Left renal cortex interstitium (tissue), 4 donors: ENCODE data around the gene ABTB2. TPM values are rescaled to one million over a fixed set of nuclear protein-coding genes. Genes with fewer than 3 reads are reported as not detected.

Experiments used
- DNase-seq, 4 donors: peaks; one replicate each; pipeline ENCODE4 v3.0.0-alpha.2; 2013; ENCODE audit warnings: low read depth in 4 of 4, low spot score in 2 of 4, missing footprints in 1 of 4
- polyA plus RNA-seq, 4 donors: library from polyadenylated mRNA; unstranded; fragments of 120-200 nt; gene quantifications; one replicate each; pipeline ENCODE4 v1.2.1, GENCODE V29; 2013; ENCODE audit not compliant: insufficient read length in 4 of 4

The ABTB2 gene
- polyA plus RNA-seq, 4 donors, result 6.4 to 12.9 (median 8.8) TPM

- no peak for DNase-seq
Observed at GRCh38 chr11:34180040-34180813, 177.6 kb downstream of the ABTB2 start.

DNA sequence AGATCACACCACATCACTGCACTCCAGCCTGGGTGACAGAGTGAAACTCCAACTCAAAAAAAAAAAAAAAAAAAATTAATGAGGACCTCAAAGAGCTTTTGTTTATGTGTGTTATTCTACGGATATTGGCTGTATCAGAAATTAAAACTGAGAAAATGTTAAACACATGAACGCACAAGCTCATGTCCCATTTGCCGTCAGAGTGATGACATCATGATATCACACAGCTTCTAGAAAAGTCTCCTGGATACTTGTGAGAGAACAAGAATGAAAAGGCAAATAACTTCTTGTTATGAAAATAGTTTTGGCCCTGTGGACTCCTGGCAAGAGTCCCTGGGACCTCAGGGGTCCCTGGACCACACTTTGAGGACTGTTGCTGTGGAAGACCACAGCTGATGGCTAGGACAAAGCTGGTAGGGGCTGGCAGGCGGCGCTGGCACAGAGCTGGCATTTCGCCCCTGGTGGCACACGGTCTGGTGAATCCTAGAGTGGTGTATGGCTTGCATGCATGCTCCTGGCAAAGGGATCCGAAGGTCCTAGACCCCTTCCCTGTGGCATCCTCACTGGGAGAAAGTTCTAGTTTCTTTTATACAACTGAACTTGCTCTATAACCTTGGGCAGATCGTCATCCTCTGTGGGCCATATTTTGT lies 178.7 kb downstream of the ABTB2 start:
- no peak for DNase-seq

DNA sequence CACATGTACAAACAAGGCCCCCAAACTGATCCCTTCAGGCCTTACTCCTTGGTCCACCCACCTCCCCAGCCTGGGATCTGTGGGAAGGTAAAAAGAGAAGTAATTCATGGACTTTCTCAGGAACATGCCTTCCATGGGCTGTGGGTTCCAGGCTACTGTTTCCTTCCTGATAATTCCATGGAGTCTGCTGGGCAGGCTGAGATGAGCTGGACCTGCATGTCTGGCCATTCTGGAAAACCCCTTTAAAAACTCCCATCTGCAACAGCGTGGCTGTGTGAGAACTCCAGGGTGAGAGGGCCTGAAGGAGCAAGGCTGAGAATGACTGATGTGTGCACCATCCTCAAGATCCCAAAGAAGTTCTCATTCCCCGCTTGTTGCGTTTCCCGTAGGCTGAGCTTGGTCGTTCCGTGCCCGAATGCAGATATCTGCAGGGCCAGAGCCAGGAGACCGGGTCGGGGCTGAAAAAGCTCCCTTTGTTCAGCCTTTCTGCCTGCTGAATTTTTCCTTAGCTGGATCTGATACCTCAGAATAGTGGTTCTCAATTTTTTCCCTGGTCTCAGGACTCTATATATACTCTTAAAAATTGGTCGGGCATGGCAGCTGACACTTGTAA lies 179.5 kb downstream of the ABTB2 start:
- DNase-seq, result no peak

- DNase-seq, result no peak
Observed at GRCh38 chr11:34176751-34177209, 181.0 kb downstream of the ABTB2 start.

DNA sequence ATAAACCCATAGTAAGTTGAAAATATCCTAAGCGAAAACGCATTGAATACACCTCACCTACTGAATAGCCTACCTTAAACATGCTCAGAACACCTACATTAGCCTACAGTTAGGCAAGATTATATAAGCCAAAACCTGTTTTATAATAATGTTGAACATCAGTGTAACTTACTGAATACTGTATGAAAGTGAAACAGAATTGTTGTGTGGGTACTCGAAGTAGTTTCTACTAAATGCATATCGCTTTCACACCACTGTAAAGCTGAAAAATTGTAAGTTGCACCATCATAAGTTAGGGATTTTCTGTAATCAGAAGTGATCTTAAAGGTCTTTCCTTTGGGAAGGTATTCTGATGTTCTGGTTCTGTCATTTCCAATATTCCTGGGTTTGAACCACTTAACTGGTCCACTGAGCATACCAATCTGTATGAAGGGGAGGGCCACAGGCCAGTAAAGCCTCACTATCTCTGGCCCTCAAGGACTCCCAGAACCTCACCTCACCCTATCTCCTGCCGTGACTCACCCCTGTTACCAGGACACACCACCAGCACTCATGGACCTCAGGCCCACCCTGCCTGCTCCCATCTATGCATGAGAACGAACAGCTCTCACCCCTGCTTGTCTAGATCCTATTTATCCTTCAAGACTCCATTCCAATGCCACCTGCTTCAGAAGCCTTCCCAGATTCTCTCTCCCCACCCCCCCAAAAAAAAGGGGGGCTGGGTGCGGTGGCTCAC lies 182.4 kb downstream of the ABTB2 start:
- no peak for DNase-seq

DNA sequence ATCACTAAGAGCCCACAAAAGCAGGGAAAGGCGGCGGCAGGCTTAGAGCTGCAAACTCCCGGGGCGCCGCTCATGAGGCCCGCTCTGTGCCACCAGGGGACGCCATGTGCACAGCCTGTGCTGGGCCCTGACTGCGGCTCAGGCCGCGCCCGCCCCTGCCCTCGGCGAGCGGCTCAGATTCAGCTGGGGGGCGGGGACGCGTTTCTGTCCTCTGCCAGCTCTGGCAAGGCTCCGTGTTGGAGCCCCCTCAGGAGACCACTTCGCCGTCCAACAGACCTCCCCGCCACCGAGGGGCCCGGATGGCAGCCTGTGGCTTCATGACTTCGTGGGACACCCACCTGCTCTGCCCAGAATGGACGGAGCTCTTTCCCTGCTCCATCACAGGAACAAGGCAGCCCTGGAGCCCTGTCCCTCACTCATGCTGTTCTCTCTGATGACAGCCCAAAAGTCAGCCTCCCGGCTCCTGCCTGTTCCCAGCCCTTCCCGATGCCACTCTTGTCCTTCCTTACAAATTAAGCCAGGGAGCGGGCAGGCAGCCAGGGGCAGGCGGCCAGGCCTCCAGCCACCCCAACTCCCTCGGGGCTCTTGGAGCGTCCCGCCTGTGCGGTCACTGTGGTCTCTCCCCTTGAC lies 183.3 kb downstream of the ABTB2 start:
- peak; percentile 64 to 75 (median 66) for DNase-seq

DNA sequence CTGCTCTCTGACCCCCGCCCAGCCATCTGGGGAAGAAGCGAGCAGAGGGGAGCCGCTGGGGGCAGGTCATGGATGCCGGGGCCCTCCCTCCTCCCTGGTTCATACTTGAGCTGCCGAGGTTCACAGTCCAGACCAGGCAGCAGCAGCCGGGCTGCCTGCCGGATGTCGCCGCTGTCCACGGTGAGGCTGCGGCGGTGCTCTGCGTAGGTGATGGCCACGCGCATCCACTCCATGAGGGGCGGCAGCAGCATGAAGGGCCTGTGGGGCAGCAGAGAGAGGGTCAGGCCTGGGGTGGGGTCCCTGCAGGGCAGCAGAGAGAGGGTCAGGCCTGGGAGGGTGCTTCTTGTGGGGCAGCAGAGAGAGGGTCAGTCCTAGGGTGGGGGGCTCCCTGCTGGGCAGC lies 184.8 kb downstream of the ABTB2 start:
- DNase-seq, result no peak

DNA sequence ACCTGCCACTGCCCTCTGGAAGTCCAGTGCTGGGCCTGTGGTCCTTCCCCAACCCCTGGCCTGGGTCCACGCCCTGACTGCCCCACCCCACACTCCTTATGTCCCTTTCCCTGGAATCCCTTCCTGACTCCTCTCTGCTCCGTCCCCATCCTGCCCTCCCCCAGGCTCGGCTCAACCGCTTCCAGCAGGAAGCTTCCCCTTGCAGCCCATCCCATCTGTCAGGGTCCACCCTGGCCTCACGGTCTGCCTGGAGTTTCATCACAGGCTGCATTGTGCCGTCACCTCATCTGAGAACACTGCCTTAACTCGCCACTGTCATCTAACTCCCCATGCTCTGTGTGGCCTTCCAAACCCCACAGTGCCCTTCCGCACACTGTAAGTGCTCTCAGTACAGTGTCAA lies 188.1 kb downstream of the ABTB2 start:
- no peak for DNase-seq

GRCh38 chr11:34168642-34169420 lies 189.0 kb downstream of the ABTB2 start:
- no peak for DNase-seq

DNA sequence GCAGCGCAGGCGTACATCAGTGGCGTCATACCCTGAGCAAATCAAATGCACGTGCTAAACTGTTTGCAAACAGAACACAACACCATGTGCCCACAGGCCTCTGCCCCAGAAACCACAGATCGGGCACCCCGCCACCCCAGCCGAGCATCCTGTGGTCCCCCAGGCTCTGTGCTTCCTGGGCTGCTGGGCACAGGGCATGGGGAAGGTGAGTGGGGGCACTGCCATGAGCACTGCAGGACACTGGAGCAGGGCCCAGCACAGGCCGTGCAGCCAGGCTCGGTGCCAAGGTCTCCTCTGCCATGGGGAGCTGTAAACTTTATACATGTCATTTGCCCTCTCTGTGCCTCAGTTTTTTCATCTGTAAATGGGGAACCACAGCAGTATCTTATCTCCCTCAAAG lies 189.8 kb downstream of the ABTB2 start:
- no peak for DNase-seq

DNA sequence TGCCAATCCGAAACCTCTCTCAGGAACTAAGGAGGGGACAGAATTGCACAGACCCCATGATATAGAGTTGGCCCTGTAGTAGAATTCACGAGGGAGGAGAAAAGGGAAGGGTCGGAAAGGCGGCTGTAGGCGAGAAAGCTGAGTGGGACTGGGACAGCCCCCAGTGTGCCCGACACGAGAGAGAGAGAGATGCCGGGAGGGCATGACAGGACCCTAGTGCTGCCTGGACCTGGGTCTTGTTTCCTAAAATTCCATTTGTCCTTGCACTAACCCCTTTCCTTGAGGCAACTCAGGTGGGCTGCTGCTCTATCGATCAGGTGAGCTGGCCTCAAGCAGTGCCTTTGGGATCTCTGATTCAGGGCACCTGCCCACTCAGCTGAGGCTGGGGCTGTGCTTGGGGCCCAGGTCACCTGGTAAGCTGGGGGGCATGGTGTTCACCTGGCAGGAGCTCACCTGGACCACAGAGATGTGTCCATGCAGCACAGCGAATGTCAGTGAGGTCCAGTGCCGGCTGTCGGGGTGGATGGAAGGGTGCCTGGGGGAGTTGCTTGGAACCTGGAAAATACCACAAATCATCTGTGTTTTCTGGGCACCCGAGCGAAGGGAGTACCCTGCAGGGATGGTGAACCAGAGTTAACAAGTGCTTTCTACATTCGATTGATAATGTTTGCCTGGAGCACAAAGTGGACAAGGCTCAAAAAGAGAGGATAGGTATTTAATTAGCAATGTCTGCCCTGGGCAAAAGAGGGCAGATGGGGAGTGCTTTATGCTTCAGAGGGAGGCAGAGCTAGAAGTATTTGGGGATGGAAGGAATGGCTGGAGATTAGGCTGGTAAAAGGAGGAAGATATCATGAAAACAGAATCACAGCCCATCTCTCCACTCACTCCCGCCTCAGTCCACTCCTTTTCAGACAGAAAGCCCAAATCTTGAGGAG lies 190.7 kb downstream of the ABTB2 start:
- DNase-seq, result no peak

DNA sequence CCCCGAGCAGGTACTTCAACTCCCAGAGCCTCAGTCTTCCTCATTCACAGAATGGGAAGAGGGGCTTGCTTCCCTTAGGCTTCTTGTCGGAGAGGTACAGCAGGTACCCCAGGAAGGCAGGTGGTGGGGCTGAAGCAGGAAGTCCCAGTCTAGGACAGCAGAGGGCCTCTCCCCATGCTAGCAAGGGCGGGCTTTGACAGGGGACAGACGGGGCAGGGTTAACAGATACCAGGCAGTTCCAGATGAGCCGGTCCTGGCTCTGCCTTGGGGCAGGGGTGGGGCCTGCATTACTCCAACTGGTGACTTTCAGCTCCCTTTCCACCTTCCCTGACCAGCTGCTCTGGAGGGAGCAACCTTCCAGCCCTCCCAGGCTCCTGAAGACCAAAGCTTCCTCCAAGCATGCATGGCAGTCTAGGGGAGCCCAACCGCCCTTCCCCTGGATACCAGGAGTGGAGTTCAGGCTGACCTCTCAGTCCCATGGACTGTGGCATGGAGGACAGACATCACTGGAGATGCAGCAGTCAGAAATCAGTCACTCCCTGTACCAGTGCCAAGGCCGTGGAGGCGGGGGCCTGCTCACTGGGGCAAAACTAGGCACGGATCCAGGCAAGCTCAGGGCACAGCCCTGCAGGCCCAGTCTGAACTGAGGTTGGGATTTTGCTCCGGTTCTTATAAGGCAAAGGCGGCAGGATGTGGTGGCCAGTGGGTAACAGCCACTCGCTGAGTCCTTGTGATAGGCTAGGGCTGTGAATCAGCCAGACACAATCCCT lies 191.8 kb downstream of the ABTB2 start:
- DNase-seq, result no peak

- no peak for DNase-seq
Observed at GRCh38 chr11:34165121-34165520, 192.7 kb downstream of the ABTB2 start.

GRCh38 chr11:34162856-34163255 lies 195.0 kb downstream of the ABTB2 start:
- no peak for DNase-seq

DNA sequence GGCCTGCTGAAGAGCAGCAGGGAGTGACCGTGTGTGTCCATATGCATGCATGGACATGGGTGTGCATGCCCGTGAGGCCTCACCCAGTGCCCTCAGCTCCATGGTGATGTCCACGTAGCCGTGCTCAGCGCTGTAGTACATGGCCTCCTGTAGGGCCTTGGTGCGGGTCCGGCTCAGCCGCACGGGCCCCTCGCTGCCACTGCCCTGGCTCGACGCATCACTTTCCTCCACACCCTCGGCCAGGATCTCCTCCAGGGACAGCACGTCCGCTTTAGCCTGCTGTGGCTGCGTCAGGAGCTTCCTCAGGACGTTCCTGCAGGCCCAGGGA lies 195.4 kb downstream of the ABTB2 start:
- DNase-seq, result no peak

DNA sequence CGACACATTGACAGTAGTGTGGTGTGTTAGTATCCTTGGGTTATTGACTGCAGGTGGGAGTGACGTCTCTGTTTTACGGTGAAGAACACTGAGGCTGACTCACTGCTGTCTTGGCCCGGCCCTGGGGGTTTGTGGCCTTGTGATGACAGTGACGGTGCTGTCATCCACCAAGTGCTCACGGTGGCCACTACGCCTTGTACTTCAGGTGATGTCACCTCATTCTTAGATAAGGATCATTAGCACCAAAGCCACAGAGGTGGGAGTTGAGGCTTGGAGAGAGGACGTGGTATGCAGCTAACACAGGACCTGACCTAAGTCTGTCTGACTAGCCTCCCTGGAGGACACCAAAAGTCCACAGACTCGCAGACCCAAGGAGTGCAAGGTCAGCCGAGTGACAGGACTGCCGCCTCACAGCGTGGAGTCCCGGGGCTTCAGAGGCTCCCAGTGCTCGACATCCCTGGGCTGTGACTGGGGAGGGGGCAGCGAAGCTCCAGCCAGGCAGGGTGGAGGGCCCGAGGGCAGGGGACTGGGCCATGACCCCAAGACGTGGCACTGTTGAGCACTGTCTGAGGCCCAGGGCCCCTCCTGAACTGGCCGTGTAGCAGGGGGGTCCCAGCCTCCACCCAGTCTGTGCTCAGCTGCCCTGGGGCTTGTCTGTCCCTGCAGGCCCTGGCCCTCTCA lies 195.9 kb downstream of the ABTB2 start:
- no peak for DNase-seq

GRCh38 chr11:34161361-34161760 lies 196.4 kb downstream of the ABTB2 start:
- DNase-seq, result no peak

- no peak for DNase-seq
Observed at GRCh38 chr11:34160791-34161190, 197.0 kb downstream of the ABTB2 start.
